Mesenchymal stem cell (in vitro differentiated cells and primary cell): Measurements from ENCODE around the gene PRKAR2A.
"Not testable (repeated sequence)": the region's sequence is repeated elsewhere in the genome, so short reads cannot be mapped to it uniquely, and the experiment has no call there.

Experiments
- DNase-seq: peaks from one replicate; pipeline ENCODE4 v3.0.0-alpha.2; 2013
- H2AFZ ChIP-seq: one replicate; pipeline ENCODE4 v1.6.1; 2013; ENCODE audit warnings: low read depth, mild to moderate bottlenecking, control low read depth, inconsistent platforms, low read length, moderate library complexity
- H2AK5ac ChIP-seq: 2 replicates; pipeline ENCODE4 v1.6.1; 2013; ENCODE audit warnings: low read length, moderate library complexity, mild to moderate bottlenecking, inconsistent platforms; ENCODE audit not compliant: severe bottlenecking
- H2BK120ac ChIP-seq: one replicate; pipeline ENCODE4 v1.6.1; 2013; ENCODE audit warnings: low read depth, mild to moderate bottlenecking, inconsistent platforms, low read length, moderate library complexity
- H2BK12ac ChIP-seq, 2 experiments: one replicate each; pipeline ENCODE4 v1.6.1; 2013; ENCODE audit warnings: inconsistent platforms in 2 of 2, low read length in 2 of 2, mild to moderate bottlenecking in 2 of 2, moderate library complexity in 2 of 2, control low read depth in 1 of 2
- H2BK15ac ChIP-seq: one replicate; pipeline ENCODE4 v1.6.1; 2013; ENCODE audit warnings: mild to moderate bottlenecking, low read depth, inconsistent platforms; ENCODE audit not compliant: poor library complexity, severe bottlenecking
- H2BK5ac ChIP-seq: 2 replicates; pipeline ENCODE4 v1.6.1; 2013; ENCODE audit warnings: low read depth, mild to moderate bottlenecking, low read length, control low read depth, inconsistent platforms; ENCODE audit not compliant: poor library complexity, severe bottlenecking
- H3K14ac ChIP-seq, 2 experiments: one replicate each; pipeline ENCODE4 v1.6.1; 2013; ENCODE audit warnings: inconsistent platforms in 2 of 2, low read length in 2 of 2, control low read depth in 1 of 2, mild to moderate bottlenecking in 1 of 2, moderate library complexity in 1 of 2
- H3K18ac ChIP-seq, 2 experiments: one replicate each; pipeline ENCODE4 v1.6.1; 2013; ENCODE audit warnings: inconsistent platforms in 2 of 2, low read length in 2 of 2, control low read depth in 1 of 2, low read depth in 1 of 2, mild to moderate bottlenecking in 1 of 2
- H3K23ac ChIP-seq, 2 experiments: one replicate each; pipeline ENCODE4 v1.6.1; 2013; ENCODE audit warnings: inconsistent platforms in 2 of 2, low read length in 2 of 2, mild to moderate bottlenecking in 2 of 2, moderate library complexity in 2 of 2, control low read depth in 1 of 2
- H3K27ac ChIP-seq: 2 replicates; pipeline ENCODE4 v1.5.1; 2013; ENCODE audit warnings: mild to moderate bottlenecking, moderate library complexity, low read length, control low read depth, inconsistent platforms; ENCODE audit not compliant: poor library complexity, severe bottlenecking
- H3K27me3 ChIP-seq, 2 experiments: 2 replicates each; pipeline versions ENCODE4 v1.6.1 to v1.7.0; 2013; ENCODE audit warnings: low read length in 2 of 2, mild to moderate bottlenecking in 2 of 2, moderate library complexity in 2 of 2, control low read depth in 1 of 2, inconsistent platforms in 1 of 2; ENCODE audit not compliant: control insufficient read depth in 1 of 2, insufficient read depth in 1 of 2
- H3K36me3 ChIP-seq, 2 experiments: 2 replicates each; pipeline versions ENCODE4 v1.6.1 to v1.7.0; 2013; ENCODE audit warnings: low read length in 2 of 2, control low read depth in 1 of 2, inconsistent platforms in 1 of 2, low read depth in 1 of 2, mild to moderate bottlenecking in 1 of 2; ENCODE audit not compliant: insufficient read depth in 2 of 2, control insufficient read depth in 1 of 2
- H3K4ac ChIP-seq, 2 experiments: one replicate each; pipeline ENCODE4 v1.6.1; 2013; ENCODE audit warnings: inconsistent platforms in 2 of 2, low read length in 2 of 2, mild to moderate bottlenecking in 2 of 2, moderate library complexity in 2 of 2, control low read depth in 1 of 2, low read depth in 1 of 2
- H3K4me1 ChIP-seq: 2 replicates; pipeline ENCODE4 v1.6.1; 2013; ENCODE audit warnings: low read depth, low read length, control low read depth; ENCODE audit not compliant: control insufficient read depth, insufficient read depth
- H3K4me2 ChIP-seq: 2 replicates; pipeline ENCODE4 v1.6.1; 2013; ENCODE audit warnings: low read length, mild to moderate bottlenecking, inconsistent platforms; ENCODE audit not compliant: poor library complexity, severe bottlenecking
- H3K4me3 ChIP-seq, 2 experiments: 2 replicates each; pipeline versions ENCODE4 v1.5.1 to v1.7.0; 2013; ENCODE audit warnings: low read length in 2 of 2, mild to moderate bottlenecking in 2 of 2, control low read depth in 1 of 2, low read depth in 1 of 2; ENCODE audit not compliant: insufficient read depth in 1 of 2
- H3K79me1 ChIP-seq: replicated peaks from 2 replicates; pipeline ENCODE4 v1.6.1; 2013; ENCODE audit warnings: mild to moderate bottlenecking, control low read depth, low read length, inconsistent platforms; ENCODE audit not compliant: poor library complexity, severe bottlenecking
- H3K9ac ChIP-seq: 2 replicates; pipeline ENCODE4 v1.7.0; 2013; ENCODE audit warnings: mild to moderate bottlenecking, low read length, moderate library complexity
- H3K9me3 ChIP-seq: 2 replicates; pipeline ENCODE4 v1.7.0; 2013; ENCODE audit warnings: mild to moderate bottlenecking, low read length; ENCODE audit not compliant: control insufficient read depth
- H4K8ac ChIP-seq: one replicate; pipeline ENCODE4 v1.6.1; 2013; ENCODE audit warnings: inconsistent platforms, mild to moderate bottlenecking, low read length, moderate library complexity
- H4K91ac ChIP-seq: one replicate; pipeline ENCODE4 v1.6.1; 2013; ENCODE audit warnings: mild to moderate bottlenecking, low read length, inconsistent platforms
- WGBS: methylation state at CpG from one replicate; pipeline ENCODE4 v1.1.7; 2013; ENCODE audit warnings: mixed read lengths; 5-methylcytosine and 5-hydroxymethylcytosine counted together

PRKAR2A gene

GRCh38 chr3:48741226-48741625, 106.4 kb downstream of the PRKAR2A start:
- H3K79me1 ChIP-seq, H3K4me1 ChIP-seq, H2BK12ac ChIP-seq, H2BK120ac ChIP-seq, H3K9me3 ChIP-seq, H2BK15ac ChIP-seq, H3K27ac ChIP-seq, H3K23ac ChIP-seq, H4K91ac ChIP-seq, DNase-seq, H2AFZ ChIP-seq, H3K4me3 ChIP-seq, H3K9ac ChIP-seq, H3K4me2 ChIP-seq, H3K18ac ChIP-seq, H4K8ac ChIP-seq, H3K4ac ChIP-seq, H3K14ac ChIP-seq, H3K27me3 ChIP-seq, H3K36me3 ChIP-seq, H2AK5ac ChIP-seq, H2BK5ac ChIP-seq: not testable (repeated sequence)
- 94% methylated on average over 10 of the region's 10 CpGs for WGBS

DNA sequence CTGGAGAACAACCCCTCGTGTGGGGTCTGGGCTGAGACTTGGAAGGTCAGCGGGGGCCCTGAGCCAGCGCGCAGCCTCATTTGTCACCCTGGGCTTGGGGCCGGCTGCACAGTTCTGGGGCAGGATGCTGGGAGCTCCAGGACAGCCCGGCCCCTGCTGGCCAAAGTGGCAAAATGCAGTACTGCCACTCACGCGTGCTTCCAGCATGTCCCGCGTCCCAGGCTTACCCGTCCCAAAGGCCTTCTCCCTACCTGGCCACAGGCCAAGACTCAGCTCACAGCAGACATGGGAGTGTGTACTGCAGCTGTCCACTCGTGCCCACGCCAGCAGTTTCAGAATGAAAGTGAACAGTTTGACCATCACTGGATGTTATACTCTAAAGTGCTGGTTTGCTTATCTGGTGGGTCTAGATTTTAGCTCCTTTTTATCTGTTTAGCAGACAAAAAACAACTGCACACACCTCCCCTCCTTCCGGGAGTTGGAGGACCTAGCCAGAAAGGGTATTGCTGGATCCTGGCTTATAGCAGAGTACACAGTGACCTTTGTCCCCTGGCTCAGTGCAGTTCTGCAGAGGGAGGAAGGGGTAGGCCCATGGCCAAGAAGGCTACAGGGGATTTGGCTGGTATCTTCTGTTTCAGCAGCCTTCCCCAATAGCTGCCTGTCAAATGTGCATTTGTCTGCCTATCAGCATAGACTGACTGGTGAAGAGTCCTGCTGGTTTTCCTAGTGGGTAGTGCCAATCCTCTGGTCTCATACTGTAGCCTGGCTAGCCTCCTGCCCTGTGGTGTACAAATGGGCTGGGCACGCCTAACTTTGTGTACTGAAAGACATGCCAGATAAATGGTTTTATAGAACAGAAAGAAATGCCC, 107.5 kb downstream of the PRKAR2A start:
- H3K4me3 ChIP-seq: peak overlapping the region in 1 of 2 experiments; percentile 52
- H3K18ac ChIP-seq: peak overlapping the region in 1 of 2 experiments; percentile 62
- H3K9me3 ChIP-seq: peaks cover 2% of the 10 kb centered on the region
- WGBS: 22% methylated on average over 13 of the region's 15 CpGs
- DNase-seq: peak; percentile 88
- H3K27me3 ChIP-seq: no peaks in the 10 kb centered on the region
- peaks cover 9% of the 10 kb centered on the region for H3K4me1 ChIP-seq
- H2AK5ac ChIP-seq: no peak overlapping the region
- peak overlapping the region; percentile 94 for H2BK15ac ChIP-seq
- H2BK5ac ChIP-seq: no peak overlapping the region
- H4K8ac ChIP-seq: peak overlapping the region; percentile 88
- H2BK120ac ChIP-seq: no peak overlapping the region
- H3K79me1 ChIP-seq: peaks cover 2% of the 10 kb centered on the region
- peak overlapping the region; percentile 72 for H3K9ac ChIP-seq
- no peak overlapping the region for H3K4me2 ChIP-seq
- H2AFZ ChIP-seq: peak overlapping the region; percentile 2
- H3K4ac ChIP-seq: peak overlapping the region in 1 of 2 experiments; percentile 13
- no peak overlapping the region for H3K14ac ChIP-seq
- peak overlapping the region in 1 of 2 experiments; percentile 18 for H2BK12ac ChIP-seq
- H3K36me3 ChIP-seq: no peaks in the 10 kb centered on the region
- no peak overlapping the region for H3K23ac ChIP-seq
- no peak overlapping the region for H3K27ac ChIP-seq
- H4K91ac ChIP-seq: peak overlapping the region; percentile 43

DNA sequence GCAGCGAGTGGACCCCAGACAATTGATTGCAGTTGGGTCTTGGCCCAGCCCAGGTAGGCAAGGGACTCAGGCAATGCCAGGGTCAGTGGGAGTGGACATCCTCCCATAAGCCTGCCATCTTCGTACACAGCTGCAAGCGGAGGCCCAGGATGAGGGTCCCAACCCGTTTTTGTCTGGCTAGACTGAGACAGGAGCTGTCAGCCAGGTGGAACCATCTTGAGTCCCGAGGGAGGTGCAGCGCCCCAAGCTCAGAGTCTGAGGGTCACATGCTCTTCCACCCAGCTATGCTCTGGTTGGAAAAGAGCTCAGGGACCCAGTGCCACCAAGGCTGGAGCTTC, 108.1 kb downstream of the PRKAR2A start:
- Histone ChIP-seq H3K9me3 (no peaks in the 10 kb centered on the region), H3K9ac (peak overlapping the region; percentile 72), H3K27ac (no peak overlapping the region), H3K4me3 (peak overlapping the region in 1 of 2 experiments; percentile 52), H2BK12ac (peak overlapping the region in 1 of 2 experiments; percentile 18), H2BK5ac (no peak overlapping the region), H3K14ac (no peak overlapping the region), H3K79me1 (peaks cover 1% of the 10 kb centered on the region), H3K4me2 (no peak overlapping the region), H3K4ac (peak overlapping the region; percentile 3 to 13), H2AFZ (peak overlapping the region; percentile 2), H3K27me3 (no peaks in the 10 kb centered on the region), H3K4me1 (peaks cover 9% of the 10 kb centered on the region), H3K36me3 (no peaks in the 10 kb centered on the region), H4K91ac (peak overlapping the region; percentile 43), H2BK15ac (peak overlapping the region; percentile 94), H4K8ac (peak overlapping the region; percentile 88), H2AK5ac (no peak overlapping the region), H3K18ac (peak overlapping the region in 1 of 2 experiments; percentile 62), H3K23ac (no peak overlapping the region), H2BK120ac (no peak overlapping the region)
- DNase-seq: no peak
- 78% methylated on average over 6 of the region's 6 CpGs for WGBS

DNA sequence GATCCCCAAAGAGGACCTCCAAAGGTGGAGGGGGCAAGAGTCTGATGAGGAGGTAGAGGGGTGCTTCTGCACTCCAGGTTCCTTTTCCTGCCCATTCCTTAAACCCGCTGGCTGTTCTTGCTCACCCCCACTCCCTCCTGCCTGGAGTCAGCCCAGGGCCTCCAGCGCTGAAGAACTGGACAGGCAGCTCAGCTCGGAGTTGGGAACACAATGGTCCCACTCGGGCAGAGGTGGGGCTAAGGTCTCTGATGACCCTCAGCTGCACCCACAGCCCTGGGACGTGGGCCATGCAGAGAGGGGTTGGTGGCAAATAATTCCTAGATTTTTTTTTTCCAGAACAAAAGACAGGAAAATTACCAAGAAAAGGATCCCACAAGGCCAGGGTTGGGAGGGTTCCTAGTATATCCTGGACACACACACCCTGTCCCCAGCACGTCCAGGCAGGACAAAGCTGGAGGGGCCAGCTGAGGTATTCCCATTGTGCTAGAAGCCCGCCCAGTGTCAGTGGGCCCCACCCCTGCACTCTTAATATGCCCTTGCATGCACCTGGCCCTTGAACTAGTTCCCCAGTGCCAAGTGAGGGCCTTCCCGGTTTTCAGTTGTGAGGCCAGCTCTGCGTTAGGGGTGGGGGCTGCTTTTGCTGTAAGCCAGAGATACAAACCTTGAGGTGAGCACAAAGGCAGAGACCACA, 108.6 kb downstream of the PRKAR2A start:
- Histone ChIP-seq H3K18ac (no peak overlapping the region), H2BK12ac (peak overlapping the region in 1 of 2 experiments; percentile 18), H3K27me3 (no peaks in the 10 kb centered on the region)

More for the DNA sequence above, 108.6 kb downstream of the PRKAR2A start:
- 90% methylated on average over 8 of the region's 9 CpGs for WGBS
- no peaks in the 10 kb centered on the region for H3K36me3 ChIP-seq
- no peak overlapping the region for H2BK120ac ChIP-seq
- no peak overlapping the region for H2AK5ac ChIP-seq
- no peak overlapping the region for H2BK5ac ChIP-seq
- peaks cover 9% of the 10 kb centered on the region for H3K4me1 ChIP-seq
- H3K4me3 ChIP-seq: no peak overlapping the region
- no peak overlapping the region for H3K23ac ChIP-seq
- no peak overlapping the region for H3K27ac ChIP-seq
- peak overlapping the region; percentile 72 for H3K9ac ChIP-seq
- peak overlapping the region in 1 of 2 experiments; percentile 13 for H3K4ac ChIP-seq
- no peak overlapping the region for H2AFZ ChIP-seq
- H3K79me1 ChIP-seq: no peaks in the 10 kb centered on the region
- peak overlapping the region; percentile 88 for H4K8ac ChIP-seq
- no peak for DNase-seq
- no peak overlapping the region for H3K4me2 ChIP-seq
- no peak overlapping the region for H3K14ac ChIP-seq
- no peaks in the 10 kb centered on the region for H3K9me3 ChIP-seq
- H4K91ac ChIP-seq: peak overlapping the region; percentile 43
- H2BK15ac ChIP-seq: peak overlapping the region; percentile 70
